PC-9 (cell line): ENCODE data around the gene CACNA1E.

Experiments
- EZH2 ChIP-seq: fragments of 200-600 bp; sonication (generic); IDR thresholded peaks from 2 replicates; pipeline ENCODE4 v1.8.0; 2017; ENCODE audit warnings: antibody characterized with exemption, low read depth
- TF ChIP-seq, protein P1 (sequence below): fragments of 200-600 bp; sonication (generic); conservative IDR thresholded peaks from 2 replicates; pipeline ENCODE4 v1.6.1; 2017; ENCODE audit warnings: mixed run types, antibody characterized with exemption, mild to moderate bottlenecking, moderate library complexity

DNA sequence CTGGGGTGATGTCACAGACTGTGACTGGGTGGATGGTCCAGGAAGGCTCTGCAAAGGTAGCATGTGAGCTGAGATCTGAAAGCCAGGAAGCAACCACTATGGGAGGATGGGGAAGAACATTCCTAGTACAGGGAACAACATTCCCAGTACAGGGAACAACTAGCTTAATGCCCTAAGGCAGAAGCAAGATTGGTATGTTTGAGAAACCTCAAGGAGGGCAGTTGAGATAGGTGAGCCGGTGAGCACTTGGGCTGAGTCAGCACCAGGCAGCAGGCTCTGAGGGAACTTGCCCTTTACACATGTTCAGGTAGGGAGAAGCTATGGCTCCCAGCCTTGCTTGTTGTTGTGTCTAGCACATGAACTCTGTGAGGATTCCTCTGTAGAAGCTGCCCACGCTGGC is 24.2 kb upstream of the CACNA1E start:
- TF ChIP-seq, protein P1, sequence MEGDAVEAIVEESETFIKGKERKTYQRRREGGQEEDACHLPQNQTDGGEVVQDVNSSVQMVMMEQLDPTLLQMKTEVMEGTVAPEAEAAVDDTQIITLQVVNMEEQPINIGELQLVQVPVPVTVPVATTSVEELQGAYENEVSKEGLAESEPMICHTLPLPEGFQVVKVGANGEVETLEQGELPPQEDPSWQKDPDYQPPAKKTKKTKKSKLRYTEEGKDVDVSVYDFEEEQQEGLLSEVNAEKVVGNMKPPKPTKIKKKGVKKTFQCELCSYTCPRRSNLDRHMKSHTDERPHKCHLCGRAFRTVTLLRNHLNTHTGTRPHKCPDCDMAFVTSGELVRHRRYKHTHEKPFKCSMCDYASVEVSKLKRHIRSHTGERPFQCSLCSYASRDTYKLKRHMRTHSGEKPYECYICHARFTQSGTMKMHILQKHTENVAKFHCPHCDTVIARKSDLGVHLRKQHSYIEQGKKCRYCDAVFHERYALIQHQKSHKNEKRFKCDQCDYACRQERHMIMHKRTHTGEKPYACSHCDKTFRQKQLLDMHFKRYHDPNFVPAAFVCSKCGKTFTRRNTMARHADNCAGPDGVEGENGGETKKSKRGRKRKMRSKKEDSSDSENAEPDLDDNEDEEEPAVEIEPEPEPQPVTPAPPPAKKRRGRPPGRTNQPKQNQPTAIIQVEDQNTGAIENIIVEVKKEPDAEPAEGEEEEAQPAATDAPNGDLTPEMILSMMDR = no peak
- no peak for TF ChIP-seq EZH2
